WTC11 (cell line): ENCODE measurements around the gene MS4A4A. TPM values are rescaled to one million over a fixed set of nuclear protein-coding genes. Genes with fewer than 3 reads are reported as not detected.

Source experiments
- ATAC-seq: fragments of 200-7000 bp; cut with Tn5 transposase; 2 replicates; pipeline ENCODE4 v1.10.0; 2021; ENCODE audit warnings: mild to moderate bottlenecking, moderate library complexity
- CTCF ChIA-PET: fragments of 300-600 bp; sonication (Branson Sonifier 250); formaldehyde crosslinking; loops from one replicate; lab custom pipeline; 2021; ENCODE audit warnings: antibody characterized with exemption; lab: Charles Lee
- POLR2A ChIA-PET: fragments of 350-600 bp; sonication (Branson Sonifier 250); formaldehyde crosslinking; loops from one replicate; lab custom pipeline; 2021; ENCODE audit warnings: antibody characterized with exemption; lab: Charles Lee
- DNase-seq: peaks from one replicate; pipeline ENCODE4 v3.0.0; 2021; ENCODE audit warnings: low spot score
- H3K27ac Mint-ChIP-seq: 2 replicates; pipeline ENCODE4 v1.8.0; 2021; ENCODE audit warnings: mixed read lengths
- H3K27me3 Mint-ChIP-seq: 2 replicates; pipeline ENCODE4 v1.8.0; 2021; ENCODE audit warnings: low read depth, mild to moderate bottlenecking, moderate library complexity, mixed read lengths
- H3K36me3 Mint-ChIP-seq: 2 replicates; pipeline ENCODE4 v1.8.0; 2021; ENCODE audit warnings: mixed read lengths
- H3K4me1 Mint-ChIP-seq: 2 replicates; pipeline ENCODE4 v1.8.0; 2022; ENCODE audit warnings: mixed read lengths
- H3K4me3 Mint-ChIP-seq: 2 replicates; pipeline ENCODE4 v1.8.0; 2021; ENCODE audit warnings: mild to moderate bottlenecking, moderate library complexity, mixed read lengths
- H3K9me3 Mint-ChIP-seq: 2 replicates; pipeline ENCODE4 v1.8.0; 2021; ENCODE audit warnings: mixed read lengths
- ESRRA ChIP-seq: sonication (generic); formaldehyde crosslinking; IDR thresholded peaks from 2 replicates; pipeline ENCODE4 v1.8.1; 2022; ENCODE audit warnings: mild to moderate bottlenecking, missing genetic modification reagents, borderline replicate concordance
- FOXJ3 ChIP-seq: sonication (generic); formaldehyde crosslinking; IDR thresholded peaks from 2 replicates; pipeline ENCODE4 v1.9.0; 2021; ENCODE audit warnings: missing genetic modification reagents, mild to moderate bottlenecking, borderline replicate concordance
- GABPB1 ChIP-seq: sonication (generic); formaldehyde crosslinking; IDR thresholded peaks from 2 replicates; pipeline ENCODE4 v1.8.1; 2023; ENCODE audit warnings: mild to moderate bottlenecking, missing genetic modification reagents
- GTF2I ChIP-seq: fragments of 250-450 bp; sonication (Bioruptor Pico); conservative IDR thresholded peaks from 2 replicates; pipeline ENCODE4 v1.4.0; 2021; ENCODE audit warnings: mild to moderate bottlenecking
- MXD4 ChIP-seq: fragments of 250-450 bp; sonication (Bioruptor Pico); IDR thresholded peaks from 2 replicates; pipeline ENCODE4 v1.8.0; 2021; ENCODE audit warnings: mild to moderate bottlenecking, moderate library complexity, borderline replicate concordance
- TCF7 ChIP-seq: sonication (generic); formaldehyde crosslinking; IDR thresholded peaks from 2 replicates; pipeline ENCODE4 v1.8.0; 2022; ENCODE audit warnings: mild to moderate bottlenecking, low read depth, missing genetic modification reagents, moderate library complexity
- TEAD4 ChIP-seq: sonication (generic); formaldehyde crosslinking; IDR thresholded peaks from 2 replicates; pipeline ENCODE4 v1.8.0; 2022; ENCODE audit warnings: mild to moderate bottlenecking, missing genetic modification reagents
- ZBTB21 ChIP-seq: sonication (generic); formaldehyde crosslinking; IDR thresholded peaks from 2 replicates; pipeline ENCODE4 v1.8.1; 2023; ENCODE audit warnings: mild to moderate bottlenecking, missing genetic modification reagents, borderline replicate concordance
- ZNF416 ChIP-seq: fragments of 250-450 bp; sonication (Bioruptor Pico); IDR thresholded peaks from 2 replicates; pipeline ENCODE4 v1.9.0; 2021; ENCODE audit warnings: mild to moderate bottlenecking, inconsistent platforms
- ZNF671 ChIP-seq: fragments of 250-450 bp; sonication (Bioruptor Pico); IDR thresholded peaks from 2 replicates; pipeline ENCODE4 v1.8.0; 2021; ENCODE audit warnings: mild to moderate bottlenecking
- total RNA-seq: library from RNA; stranded (reverse); gene quantifications from 3 replicates; pipeline ENCODE4 v1.2.3, GENCODE V29; 2021
- TF ChIP-seq, protein P1 (sequence below): fragments of 250-450 bp; sonication (Bioruptor Pico); IDR thresholded peaks from 2 replicates; pipeline ENCODE4 v1.9.0; 2021; ENCODE audit warnings: mild to moderate bottlenecking, borderline replicate concordance
- TF ChIP-seq, protein P2 (sequence below): fragments of 250-450 bp; sonication (Bioruptor Pico); conservative IDR thresholded peaks from 2 replicates; pipeline ENCODE4 v1.9.0; 2021; ENCODE audit warnings: mild to moderate bottlenecking
- TF ChIP-seq, protein P3 (sequence below): sonication (generic); formaldehyde crosslinking; IDR thresholded peaks from 2 replicates; pipeline ENCODE4 v1.8.1; 2022; ENCODE audit warnings: missing genetic modification reagents, borderline replicate concordance
- TF ChIP-seq, protein P4 (sequence below): fragments of 250-450 bp; sonication (Bioruptor Pico); IDR thresholded peaks from 2 replicates; pipeline ENCODE4 v1.9.0; 2021; ENCODE audit warnings: mild to moderate bottlenecking
- TF ChIP-seq, protein P5 (sequence below): sonication (generic); formaldehyde crosslinking; IDR thresholded peaks from 2 replicates; pipeline ENCODE4 v1.8.0; 2022; ENCODE audit warnings: mild to moderate bottlenecking, missing genetic modification reagents
- TF ChIP-seq, protein P6 (sequence below): sonication (generic); formaldehyde crosslinking; IDR thresholded peaks from 2 replicates; pipeline ENCODE4 v1.8.0; 2023; ENCODE audit warnings: missing genetic modification reagents, mild to moderate bottlenecking, borderline replicate concordance
- TF ChIP-seq, protein P7 (sequence below): fragments of 250-450 bp; sonication (Bioruptor Pico); IDR thresholded peaks from 2 replicates; pipeline ENCODE4 v1.8.0; 2021; ENCODE audit warnings: mild to moderate bottlenecking

The MS4A4A gene
- total RNA-seq, 1 experiment from 2014 or later: not detected

DNA sequence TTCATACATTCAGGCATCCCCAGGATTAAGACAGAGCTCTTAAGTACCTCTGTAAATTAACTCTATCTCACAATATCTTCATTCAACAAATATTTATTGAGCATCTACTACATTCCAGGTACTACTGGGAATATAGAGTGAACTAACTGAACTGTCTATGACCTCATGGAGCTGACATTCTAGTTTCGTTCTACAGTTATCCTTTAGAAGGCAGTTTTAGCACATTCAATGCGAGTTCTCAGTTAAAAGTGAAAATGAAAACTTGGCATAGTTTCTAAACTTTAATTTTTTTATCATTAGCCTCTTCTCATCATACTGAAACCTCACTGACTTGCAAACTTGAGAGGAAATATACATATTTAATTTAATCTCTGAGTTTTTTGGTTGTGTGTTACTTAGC lies 35.9 kb downstream of the MS4A4A start (continued):
- TF ChIP-seq, protein P1, sequence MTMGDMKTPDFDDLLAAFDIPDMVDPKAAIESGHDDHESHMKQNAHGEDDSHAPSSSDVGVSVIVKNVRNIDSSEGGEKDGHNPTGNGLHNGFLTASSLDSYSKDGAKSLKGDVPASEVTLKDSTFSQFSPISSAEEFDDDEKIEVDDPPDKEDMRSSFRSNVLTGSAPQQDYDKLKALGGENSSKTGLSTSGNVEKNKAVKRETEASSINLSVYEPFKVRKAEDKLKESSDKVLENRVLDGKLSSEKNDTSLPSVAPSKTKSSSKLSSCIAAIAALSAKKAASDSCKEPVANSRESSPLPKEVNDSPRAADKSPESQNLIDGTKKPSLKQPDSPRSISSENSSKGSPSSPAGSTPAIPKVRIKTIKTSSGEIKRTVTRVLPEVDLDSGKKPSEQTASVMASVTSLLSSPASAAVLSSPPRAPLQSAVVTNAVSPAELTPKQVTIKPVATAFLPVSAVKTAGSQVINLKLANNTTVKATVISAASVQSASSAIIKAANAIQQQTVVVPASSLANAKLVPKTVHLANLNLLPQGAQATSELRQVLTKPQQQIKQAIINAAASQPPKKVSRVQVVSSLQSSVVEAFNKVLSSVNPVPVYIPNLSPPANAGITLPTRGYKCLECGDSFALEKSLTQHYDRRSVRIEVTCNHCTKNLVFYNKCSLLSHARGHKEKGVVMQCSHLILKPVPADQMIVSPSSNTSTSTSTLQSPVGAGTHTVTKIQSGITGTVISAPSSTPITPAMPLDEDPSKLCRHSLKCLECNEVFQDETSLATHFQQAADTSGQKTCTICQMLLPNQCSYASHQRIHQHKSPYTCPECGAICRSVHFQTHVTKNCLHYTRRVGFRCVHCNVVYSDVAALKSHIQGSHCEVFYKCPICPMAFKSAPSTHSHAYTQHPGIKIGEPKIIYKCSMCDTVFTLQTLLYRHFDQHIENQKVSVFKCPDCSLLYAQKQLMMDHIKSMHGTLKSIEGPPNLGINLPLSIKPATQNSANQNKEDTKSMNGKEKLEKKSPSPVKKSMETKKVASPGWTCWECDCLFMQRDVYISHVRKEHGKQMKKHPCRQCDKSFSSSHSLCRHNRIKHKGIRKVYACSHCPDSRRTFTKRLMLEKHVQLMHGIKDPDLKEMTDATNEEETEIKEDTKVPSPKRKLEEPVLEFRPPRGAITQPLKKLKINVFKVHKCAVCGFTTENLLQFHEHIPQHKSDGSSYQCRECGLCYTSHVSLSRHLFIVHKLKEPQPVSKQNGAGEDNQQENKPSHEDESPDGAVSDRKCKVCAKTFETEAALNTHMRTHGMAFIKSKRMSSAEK: no peak
- TF ChIP-seq TEAD4 (CRISPR knock-in tag): no peak

DNA sequence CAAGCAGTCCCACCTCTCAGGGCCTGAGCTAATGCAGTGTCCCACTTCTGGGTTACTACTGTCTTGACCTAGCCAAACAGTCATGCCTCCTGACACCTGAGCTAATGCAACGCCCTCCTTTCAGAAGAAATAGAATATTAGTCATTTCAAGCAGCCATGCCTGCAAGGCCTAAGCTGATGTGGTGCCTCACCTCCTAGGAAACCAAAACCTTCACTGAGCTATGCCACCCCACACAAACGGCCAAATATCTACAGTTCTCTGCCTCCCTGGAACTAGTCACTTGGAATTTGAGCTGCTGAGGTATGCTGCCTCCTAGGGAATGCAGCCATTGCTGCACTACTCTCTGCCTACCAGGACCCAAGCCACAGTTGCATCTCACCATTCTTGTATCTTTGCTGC lies 38.3 kb downstream of the MS4A4A start:
- no peak overlapping the region for H3K4me3 Mint-ChIP-seq
- POLR2A ChIA-PET: no interaction called here
- H3K27ac Mint-ChIP-seq: no peak overlapping the region
- no peaks in the 10 kb centered on the region for H3K36me3 Mint-ChIP-seq
- H3K27me3 Mint-ChIP-seq: no peaks in the 10 kb centered on the region; the same call in 1 of the 2 replicates
- TF ChIP-seq GABPB1 (no peak), ZNF671 (no peak), TCF7 (CRISPR knock-in tag) (no peak), FOXJ3 (no peak), GTF2I (no peak), ZBTB21 (CRISPR knock-in tag) (no peak), ESRRA (CRISPR knock-in tag) (no peak), MXD4 (no peak)
- TF ChIP-seq, protein P2, sequence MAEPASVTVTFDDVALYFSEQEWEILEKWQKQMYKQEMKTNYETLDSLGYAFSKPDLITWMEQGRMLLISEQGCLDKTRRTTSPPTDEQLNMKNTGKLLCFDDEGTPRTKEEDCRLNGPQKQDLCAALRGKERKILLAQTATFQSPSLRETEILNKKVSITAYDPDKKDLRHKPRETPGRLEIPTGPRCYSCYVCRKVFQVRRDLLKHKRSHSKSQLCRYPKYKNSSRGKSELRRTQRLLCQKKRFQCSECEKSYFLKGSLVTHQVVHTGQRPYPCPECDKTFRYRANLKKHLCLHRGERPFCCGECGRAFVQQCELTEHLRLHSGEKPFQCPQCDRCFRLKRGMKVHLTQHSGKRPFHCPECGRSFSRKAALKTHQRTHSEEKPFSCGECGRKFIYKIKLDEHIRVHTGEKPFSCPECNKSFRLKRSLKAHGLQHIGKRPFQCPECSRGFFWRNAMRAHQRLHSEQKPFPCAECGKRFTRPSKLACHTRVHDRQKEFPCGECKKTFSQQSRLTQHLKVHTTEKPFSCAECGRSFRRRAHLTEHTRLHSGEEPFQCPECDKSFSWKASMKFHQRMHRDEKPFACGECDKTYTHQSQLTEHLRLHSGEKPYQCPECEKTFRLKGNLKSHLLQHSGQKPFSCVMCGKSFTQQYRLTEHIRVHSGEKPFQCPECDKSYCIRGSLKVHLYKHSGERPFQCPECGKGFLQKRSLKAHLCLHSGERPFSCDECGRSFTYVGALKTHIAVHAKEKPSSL (CRISPR knock-in tag): no peak
- TF ChIP-seq, protein P3, sequence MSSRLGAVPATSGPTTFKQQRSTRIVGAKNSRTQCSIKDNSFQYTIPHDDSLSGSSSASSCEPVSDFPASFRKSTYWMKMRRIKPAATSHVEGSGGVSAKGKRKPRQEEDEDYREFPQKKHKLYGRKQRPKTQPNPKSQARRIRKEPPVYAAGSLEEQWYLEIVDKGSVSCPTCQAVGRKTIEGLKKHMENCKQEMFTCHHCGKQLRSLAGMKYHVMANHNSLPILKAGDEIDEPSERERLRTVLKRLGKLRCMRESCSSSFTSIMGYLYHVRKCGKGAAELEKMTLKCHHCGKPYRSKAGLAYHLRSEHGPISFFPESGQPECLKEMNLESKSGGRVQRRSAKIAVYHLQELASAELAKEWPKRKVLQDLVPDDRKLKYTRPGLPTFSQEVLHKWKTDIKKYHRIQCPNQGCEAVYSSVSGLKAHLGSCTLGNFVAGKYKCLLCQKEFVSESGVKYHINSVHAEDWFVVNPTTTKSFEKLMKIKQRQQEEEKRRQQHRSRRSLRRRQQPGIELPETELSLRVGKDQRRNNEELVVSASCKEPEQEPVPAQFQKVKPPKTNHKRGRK (CRISPR knock-in tag): no peak
- TF ChIP-seq, protein P4, sequence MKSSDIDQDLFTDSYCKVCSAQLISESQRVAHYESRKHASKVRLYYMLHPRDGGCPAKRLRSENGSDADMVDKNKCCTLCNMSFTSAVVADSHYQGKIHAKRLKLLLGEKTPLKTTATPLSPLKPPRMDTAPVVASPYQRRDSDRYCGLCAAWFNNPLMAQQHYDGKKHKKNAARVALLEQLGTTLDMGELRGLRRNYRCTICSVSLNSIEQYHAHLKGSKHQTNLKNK (CRISPR knock-in tag): no peak
- TF ChIP-seq, protein P5, sequence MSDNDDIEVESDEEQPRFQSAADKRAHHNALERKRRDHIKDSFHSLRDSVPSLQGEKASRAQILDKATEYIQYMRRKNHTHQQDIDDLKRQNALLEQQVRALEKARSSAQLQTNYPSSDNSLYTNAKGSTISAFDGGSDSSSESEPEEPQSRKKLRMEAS (CRISPR knock-in tag): no peak
- CTCF ChIA-PET: interaction anchor here (1.0 to 1.6 kb wide), 6 partner anchors 16 to 300 kb away, joined by 3 to 8 read pairs (median 4); no protein-coding TSS in a partner anchor
- DNase-seq: no peak
- peak; percentile 77 for ATAC-seq
- peaks cover 10% of the 10 kb centered on the region for H3K4me1 Mint-ChIP-seq
- H3K9me3 Mint-ChIP-seq: peaks cover 34% of the 10 kb centered on the region

DNA sequence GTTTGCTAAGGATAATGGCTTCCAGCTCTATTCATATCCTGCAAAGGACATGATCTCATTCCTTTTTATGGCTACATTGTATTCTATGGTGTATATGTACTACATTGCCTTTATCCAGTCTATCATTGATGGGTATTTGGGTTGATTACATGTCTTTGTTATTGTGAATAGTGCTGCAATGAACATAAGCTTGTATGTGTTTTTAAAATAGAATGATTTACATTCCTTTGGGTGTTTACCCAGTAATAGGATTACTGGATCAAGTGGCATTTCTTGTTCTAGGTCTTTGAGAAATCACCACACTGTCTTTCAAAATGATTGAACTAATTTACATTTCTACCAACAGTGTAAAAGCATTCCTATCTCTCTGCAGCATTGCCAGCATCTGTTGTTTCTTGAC lies 40.6 kb downstream of the MS4A4A start:
- TF ChIP-seq, protein P6, sequence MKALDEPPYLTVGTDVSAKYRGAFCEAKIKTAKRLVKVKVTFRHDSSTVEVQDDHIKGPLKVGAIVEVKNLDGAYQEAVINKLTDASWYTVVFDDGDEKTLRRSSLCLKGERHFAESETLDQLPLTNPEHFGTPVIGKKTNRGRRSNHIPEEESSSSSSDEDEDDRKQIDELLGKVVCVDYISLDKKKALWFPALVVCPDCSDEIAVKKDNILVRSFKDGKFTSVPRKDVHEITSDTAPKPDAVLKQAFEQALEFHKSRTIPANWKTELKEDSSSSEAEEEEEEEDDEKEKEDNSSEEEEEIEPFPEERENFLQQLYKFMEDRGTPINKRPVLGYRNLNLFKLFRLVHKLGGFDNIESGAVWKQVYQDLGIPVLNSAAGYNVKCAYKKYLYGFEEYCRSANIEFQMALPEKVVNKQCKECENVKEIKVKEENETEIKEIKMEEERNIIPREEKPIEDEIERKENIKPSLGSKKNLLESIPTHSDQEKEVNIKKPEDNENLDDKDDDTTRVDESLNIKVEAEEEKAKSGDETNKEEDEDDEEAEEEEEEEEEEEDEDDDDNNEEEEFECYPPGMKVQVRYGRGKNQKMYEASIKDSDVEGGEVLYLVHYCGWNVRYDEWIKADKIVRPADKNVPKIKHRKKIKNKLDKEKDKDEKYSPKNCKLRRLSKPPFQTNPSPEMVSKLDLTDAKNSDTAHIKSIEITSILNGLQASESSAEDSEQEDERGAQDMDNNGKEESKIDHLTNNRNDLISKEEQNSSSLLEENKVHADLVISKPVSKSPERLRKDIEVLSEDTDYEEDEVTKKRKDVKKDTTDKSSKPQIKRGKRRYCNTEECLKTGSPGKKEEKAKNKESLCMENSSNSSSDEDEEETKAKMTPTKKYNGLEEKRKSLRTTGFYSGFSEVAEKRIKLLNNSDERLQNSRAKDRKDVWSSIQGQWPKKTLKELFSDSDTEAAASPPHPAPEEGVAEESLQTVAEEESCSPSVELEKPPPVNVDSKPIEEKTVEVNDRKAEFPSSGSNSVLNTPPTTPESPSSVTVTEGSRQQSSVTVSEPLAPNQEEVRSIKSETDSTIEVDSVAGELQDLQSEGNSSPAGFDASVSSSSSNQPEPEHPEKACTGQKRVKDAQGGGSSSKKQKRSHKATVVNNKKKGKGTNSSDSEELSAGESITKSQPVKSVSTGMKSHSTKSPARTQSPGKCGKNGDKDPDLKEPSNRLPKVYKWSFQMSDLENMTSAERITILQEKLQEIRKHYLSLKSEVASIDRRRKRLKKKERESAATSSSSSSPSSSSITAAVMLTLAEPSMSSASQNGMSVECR (CRISPR knock-in tag): no peak
- TF ChIP-seq ZNF416 (CRISPR knock-in tag): no peak
- TF ChIP-seq, protein P7, sequence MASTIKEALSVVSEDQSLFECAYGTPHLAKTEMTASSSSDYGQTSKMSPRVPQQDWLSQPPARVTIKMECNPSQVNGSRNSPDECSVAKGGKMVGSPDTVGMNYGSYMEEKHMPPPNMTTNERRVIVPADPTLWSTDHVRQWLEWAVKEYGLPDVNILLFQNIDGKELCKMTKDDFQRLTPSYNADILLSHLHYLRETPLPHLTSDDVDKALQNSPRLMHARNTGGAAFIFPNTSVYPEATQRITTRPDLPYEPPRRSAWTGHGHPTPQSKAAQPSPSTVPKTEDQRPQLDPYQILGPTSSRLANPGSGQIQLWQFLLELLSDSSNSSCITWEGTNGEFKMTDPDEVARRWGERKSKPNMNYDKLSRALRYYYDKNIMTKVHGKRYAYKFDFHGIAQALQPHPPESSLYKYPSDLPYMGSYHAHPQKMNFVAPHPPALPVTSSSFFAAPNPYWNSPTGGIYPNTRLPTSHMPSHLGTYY (CRISPR knock-in tag): no peak
- TF ChIP-seq, all 79 proteins: peak for 0
- POLR2A ChIA-PET: no interaction called here
- H3K4me1 Mint-ChIP-seq: peaks cover 10% of the 10 kb centered on the region
- H3K4me3 Mint-ChIP-seq: no peak overlapping the region
- H3K27me3 Mint-ChIP-seq: no peaks in the 10 kb centered on the region; the same call in 1 of the 2 replicates
- peaks cover 35% of the 10 kb centered on the region for H3K9me3 Mint-ChIP-seq
- DNase-seq (no peak), ATAC-seq (no peak)
- CTCF ChIA-PET: no interaction called here
- no peaks in the 10 kb centered on the region for H3K36me3 Mint-ChIP-seq
- no peak overlapping the region for H3K27ac Mint-ChIP-seq
